Heart left ventricle (tissue), 13 donors: ENCODE measurements around the gene USP4.

ENCODE experiments used
- POLR2A ChIP-seq, 2 donors: fragments of 450-650 bp; IDR thresholded peaks; one replicate each; pipeline ENCODE4 v1.6.1; 2017; ENCODE audit warnings: antibody characterized with exemption in 2 of 2, mild to moderate bottlenecking in 2 of 2, moderate library complexity in 2 of 2
- TF ChIP-seq, protein P1 (sequence below), 12 donors: fragments of 200-600 bp; sonication (generic) in 4 of 12; IDR thresholded peaks; one replicate each; pipeline versions ENCODE4 v1.5.0 to v1.8.0; 2018 to 2022; ENCODE audit warnings: antibody characterized with exemption in 12 of 12, mild to moderate bottlenecking in 5 of 12
- donor health status: ischemic (EF 13 %, LVEDD 7.1; RV severe dilation, severe dysfunction).
- donor health status: DM: no; HTN: yes; CAD: no.
- donor health status: DM: no; HTN: no; CAD: no.
- donor health status: ischemic (EF 25% LVEDD 6.9; RV normal size, moderate dysfunction).
- donor health status: ischemic (EF 25% LVEDD 5.7; RV mildly dilated, moderate dysfunction).
- donor health status: ischemic (EF 35%, LVEDD 5.7; RV mildly dilated, moderate dysfunction).
- donor health status: nonischemic (EF 11% LVEDD 7.7; RV severe dilation, severe dysfunction).
- donor health status: DM: yes; HTN: yes; CAD: no.
- donor health status: PGD.
- donor health status: ischemic (EF 29% LVEDD 5.4; RV normal size, mild dysfunction).
- donor health status: nonischemic (EF 23%, LVEDD 6.1; RV moderate dilation, normal function).

DNA sequence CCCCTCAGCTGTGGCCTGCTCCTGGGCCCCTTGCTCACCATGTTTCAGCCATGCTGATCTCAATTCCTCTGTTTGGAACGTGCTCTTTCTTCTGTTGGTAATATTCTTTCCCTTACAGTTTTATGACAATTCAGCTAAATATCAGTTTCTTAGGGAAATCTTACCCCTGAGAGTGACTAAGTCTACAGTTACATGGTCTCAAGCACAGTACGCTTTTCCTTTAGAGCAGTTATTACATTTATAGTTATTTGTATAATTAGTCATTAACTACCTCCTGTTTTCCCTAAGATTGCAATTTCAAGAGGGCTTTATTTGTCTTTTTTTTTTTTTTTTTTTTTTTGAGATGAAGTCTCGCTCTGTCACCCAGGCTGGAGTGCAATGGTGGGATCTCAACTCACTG lies 86.3 kb downstream of the USP4 start:
- TF ChIP-seq, protein P1, sequence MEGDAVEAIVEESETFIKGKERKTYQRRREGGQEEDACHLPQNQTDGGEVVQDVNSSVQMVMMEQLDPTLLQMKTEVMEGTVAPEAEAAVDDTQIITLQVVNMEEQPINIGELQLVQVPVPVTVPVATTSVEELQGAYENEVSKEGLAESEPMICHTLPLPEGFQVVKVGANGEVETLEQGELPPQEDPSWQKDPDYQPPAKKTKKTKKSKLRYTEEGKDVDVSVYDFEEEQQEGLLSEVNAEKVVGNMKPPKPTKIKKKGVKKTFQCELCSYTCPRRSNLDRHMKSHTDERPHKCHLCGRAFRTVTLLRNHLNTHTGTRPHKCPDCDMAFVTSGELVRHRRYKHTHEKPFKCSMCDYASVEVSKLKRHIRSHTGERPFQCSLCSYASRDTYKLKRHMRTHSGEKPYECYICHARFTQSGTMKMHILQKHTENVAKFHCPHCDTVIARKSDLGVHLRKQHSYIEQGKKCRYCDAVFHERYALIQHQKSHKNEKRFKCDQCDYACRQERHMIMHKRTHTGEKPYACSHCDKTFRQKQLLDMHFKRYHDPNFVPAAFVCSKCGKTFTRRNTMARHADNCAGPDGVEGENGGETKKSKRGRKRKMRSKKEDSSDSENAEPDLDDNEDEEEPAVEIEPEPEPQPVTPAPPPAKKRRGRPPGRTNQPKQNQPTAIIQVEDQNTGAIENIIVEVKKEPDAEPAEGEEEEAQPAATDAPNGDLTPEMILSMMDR (IDR thresholded peaks at IDR 0.05) = no peak
- TF ChIP-seq POLR2A (IDR thresholded peaks at IDR 0.05) = no peak
